GM12864 (cell line): ENCODE results near the gene SLC24A5.

Experiments
- DNase-seq: peaks from one replicate; pipeline ENCODE4 v3.0.0-alpha.2; 2011; ENCODE audit warnings: low read depth
- H3K4me3 ChIP-seq: 2 replicates; pipeline ENCODE4 v1.5.1; 2011; ENCODE audit warnings: mild to moderate bottlenecking, low read depth, low read length, control low read depth
- TF ChIP-seq, protein P1 (sequence below): IDR thresholded peaks from 2 replicates; pipeline ENCODE4 v1.5.1; 2011; ENCODE audit warnings: low read depth, mild to moderate bottlenecking, moderate library complexity, low read length, control low read depth, inconsistent platforms; ENCODE audit errors: missing control alignments

Gene SLC24A5

DNA sequence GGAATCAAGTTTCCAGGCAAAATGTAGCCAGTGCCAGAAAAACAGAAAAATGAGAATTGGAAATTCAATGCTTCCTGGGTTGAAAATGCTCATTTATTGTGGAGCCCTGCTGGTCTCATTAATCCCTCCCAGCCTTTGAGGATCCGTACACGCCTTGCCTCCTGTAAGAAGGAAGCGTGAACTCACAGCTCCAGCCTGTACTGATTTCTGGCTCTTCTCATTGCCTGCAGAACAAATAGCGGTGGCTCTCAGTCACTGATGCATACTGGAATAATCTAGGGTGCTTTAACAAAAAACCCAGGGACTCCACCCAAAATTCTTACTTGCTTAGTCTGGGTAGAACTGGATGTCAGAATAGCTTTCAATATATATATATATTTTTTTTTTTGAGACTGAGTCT is 29.3 kb upstream of the SLC24A5 start:
- H3K4me3 ChIP-seq: no peak overlapping the region
- DNase-seq: no peak
- TF ChIP-seq, protein P1, sequence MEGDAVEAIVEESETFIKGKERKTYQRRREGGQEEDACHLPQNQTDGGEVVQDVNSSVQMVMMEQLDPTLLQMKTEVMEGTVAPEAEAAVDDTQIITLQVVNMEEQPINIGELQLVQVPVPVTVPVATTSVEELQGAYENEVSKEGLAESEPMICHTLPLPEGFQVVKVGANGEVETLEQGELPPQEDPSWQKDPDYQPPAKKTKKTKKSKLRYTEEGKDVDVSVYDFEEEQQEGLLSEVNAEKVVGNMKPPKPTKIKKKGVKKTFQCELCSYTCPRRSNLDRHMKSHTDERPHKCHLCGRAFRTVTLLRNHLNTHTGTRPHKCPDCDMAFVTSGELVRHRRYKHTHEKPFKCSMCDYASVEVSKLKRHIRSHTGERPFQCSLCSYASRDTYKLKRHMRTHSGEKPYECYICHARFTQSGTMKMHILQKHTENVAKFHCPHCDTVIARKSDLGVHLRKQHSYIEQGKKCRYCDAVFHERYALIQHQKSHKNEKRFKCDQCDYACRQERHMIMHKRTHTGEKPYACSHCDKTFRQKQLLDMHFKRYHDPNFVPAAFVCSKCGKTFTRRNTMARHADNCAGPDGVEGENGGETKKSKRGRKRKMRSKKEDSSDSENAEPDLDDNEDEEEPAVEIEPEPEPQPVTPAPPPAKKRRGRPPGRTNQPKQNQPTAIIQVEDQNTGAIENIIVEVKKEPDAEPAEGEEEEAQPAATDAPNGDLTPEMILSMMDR: no peak

DNA sequence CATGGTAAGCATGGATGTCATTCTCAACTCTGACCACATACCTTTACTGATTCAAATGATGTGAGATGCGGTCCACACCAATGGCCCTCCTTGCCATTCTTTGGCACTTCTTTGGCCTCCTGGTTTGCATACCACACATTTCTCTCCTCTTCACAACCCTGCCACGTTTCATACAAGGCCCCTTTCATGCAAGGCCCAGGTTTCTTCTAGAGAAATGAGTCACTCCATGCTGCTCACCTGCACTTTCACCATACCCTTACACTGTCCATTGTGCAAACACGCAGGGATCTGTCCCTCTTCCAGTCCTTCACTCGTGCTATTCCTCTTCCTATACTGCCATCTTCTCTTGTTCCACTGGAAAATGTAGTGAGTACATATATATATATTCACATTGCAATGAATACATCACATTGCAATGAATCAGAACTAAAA is 24.4 kb upstream of the SLC24A5 start:
- no peak for DNase-seq
- no peak overlapping the region for H3K4me3 ChIP-seq
- TF ChIP-seq, protein P1: no peak

DNA sequence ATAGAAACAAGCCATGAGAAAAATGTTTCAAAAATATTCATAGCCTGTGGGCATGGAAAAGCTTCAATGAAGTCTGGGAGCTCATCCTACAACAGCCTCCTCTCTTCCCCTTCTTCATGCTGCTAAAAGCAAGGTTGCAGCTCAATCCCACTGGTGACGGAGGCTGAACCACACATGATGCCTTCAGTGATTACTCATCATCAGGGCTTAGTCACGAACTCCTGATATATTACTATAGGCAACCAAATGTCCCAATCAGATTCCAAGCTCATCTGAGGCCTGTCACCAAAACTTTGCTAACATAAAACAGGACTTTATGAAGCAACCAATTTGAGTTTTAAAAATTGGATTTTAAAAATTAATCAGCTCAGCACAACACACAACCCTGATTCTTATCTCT is 24.0 kb upstream of the SLC24A5 start:
- no peak overlapping the region for H3K4me3 ChIP-seq
- TF ChIP-seq, protein P1: no peak
- DNase-seq: no peak

DNA sequence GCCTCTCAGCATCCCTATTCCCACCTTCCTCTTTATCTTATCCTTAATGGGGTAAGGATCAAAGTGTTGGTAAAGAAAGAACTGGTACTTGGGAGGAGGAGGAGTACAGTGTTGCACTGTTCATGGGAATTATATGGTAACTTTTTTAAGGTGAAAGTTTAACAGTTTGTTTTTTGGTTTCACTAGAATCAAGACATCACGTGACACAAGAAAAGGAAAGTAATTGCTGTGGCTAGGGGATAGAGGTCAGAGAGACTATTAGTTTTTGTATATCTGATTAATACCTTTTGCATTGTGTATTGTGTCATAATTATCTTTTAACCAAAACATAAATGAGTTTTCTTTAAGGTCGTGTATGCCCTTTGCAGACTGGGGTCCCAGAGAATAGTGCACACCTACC is 23.5 kb upstream of the SLC24A5 start:
- no peak for DNase-seq
- no peak overlapping the region for H3K4me3 ChIP-seq
- TF ChIP-seq, protein P1: no peak

DNA sequence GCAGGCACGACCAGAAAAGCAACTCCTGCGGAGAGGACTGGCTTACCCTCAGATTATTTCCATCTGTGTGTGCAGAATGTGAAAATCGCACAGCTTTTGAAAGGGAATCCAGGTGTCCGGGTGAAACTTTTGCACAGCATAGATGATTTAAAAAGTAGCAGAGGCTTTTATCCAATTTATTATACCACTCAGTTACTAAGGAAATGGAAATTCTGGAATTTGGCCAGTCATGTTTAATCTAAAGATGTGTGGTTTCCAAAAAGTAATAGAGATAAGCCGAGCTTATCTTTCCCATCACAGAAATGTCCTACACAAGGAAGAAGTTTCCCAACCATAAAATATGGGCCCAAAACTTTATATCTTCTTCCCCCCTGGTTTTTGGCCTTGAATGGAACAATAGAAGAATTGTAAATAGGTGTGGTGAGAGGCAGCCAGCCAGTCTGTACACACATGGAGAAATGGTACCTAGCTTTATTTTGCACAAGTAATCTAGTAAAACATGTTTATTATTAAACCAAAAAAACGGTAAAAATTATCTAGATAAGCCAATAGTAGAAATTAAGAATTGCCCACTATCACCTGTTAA is 19.3 kb upstream of the SLC24A5 start:
- DNase-seq: no peak
- no peak overlapping the region for H3K4me3 ChIP-seq
- TF ChIP-seq, protein P1: no peak

DNA sequence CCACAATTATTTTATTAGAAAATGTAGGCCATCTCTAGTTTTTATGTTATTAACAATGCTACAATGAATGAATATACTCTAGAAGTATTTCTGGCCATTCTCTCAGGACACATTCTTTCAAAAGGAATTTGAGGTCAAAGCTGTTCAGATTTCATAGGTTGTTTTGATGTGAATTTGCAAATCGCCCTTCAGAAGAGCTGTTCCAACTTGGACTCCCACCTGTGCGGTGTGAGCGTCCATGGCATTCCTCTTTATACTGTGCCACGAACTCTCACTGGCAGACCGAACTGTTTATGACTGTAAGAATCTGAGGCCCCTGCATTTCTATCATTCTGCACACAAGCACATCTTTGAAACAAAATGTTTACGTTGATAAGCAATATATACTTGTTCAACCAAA is 18.6 kb upstream of the SLC24A5 start:
- no peak for DNase-seq
- no peak overlapping the region for H3K4me3 ChIP-seq
- TF ChIP-seq, protein P1: no peak

DNA sequence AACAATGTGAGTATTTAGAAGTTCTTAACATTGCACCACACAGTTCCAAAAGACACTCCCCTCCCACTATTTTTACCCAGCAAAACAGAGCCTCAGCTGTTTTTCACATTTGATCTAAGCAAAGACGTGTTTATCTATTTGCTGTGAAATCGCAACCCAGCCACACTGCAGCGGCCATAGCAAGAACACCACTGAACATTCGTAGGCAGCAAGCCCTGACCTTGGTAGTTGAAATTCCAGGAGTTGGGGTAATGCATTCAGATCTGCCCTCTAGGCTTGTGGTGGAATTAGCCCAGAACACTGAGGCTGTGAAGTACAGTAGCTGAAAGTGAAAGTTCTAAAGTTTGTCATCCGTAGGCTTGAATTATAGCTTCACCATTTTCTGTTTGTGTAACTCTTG is 17.1 kb upstream of the SLC24A5 start:
- TF ChIP-seq, protein P1: no peak
- no peak overlapping the region for H3K4me3 ChIP-seq
- no peak for DNase-seq
